ENCODE data around the gene PCDHA8.
"Not testable (repeated sequence)": the region's sequence is repeated elsewhere in the genome, so short reads cannot be mapped to it uniquely, and the experiment has no call there.

Gene PCDHA8

DNA sequence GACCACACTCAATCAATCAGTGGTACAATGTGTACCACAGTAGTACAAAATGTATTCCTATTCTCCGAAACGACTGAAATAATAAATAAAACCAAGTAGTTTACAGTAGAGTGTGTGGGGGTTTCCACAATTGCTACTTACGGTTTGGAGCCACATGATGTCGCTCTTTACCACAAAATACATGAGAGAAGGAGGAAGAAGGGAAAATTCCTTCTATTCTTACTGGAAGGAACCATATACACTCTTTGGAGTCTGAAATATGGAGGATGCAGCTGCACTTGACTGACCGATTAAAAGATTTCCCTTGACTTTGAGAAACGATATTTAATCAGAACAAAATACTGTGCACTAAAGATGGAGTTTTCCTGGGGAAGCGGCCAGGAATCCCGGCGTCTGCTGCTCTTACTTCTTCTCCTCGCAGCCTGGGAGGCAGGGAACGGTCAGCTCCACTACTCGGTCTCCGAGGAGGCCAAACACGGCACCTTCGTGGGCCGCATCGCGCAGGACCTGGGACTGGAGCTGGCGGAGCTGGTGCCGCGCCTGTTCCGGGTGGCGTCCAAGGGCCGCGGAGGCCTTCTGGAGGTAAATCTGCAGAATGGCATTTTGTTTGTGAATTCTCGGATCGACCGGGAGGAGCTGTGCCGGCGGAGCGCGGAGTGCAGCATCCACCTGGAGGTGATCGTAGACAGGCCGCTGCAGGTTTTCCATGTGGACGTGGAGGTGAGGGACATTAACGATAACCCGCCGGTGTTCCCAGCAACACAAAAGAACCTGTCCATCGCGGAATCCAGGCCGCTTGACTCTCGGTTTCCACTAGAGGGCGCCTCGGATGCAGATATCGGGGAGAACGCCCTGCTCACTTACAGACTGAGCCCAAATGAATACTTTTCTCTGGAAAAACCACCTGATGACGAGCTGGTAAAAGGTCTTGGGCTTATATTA is 33.9 kb upstream of the PCDHA8 start, which contains the start of gene PCDHA4:
Gene PCDHA4, plus strand, starts transcription at position 235 of the 942 bp plus-strand sequence.
- no peak within 1 kb of the TSS for H3K9ac ChIP-seq (ENCODE audit: low read length)
- no peaks in the 10 kb centered on the region for H3K9me3 ChIP-seq (ENCODE audit: control insufficient read depth, low read length)

DNA sequence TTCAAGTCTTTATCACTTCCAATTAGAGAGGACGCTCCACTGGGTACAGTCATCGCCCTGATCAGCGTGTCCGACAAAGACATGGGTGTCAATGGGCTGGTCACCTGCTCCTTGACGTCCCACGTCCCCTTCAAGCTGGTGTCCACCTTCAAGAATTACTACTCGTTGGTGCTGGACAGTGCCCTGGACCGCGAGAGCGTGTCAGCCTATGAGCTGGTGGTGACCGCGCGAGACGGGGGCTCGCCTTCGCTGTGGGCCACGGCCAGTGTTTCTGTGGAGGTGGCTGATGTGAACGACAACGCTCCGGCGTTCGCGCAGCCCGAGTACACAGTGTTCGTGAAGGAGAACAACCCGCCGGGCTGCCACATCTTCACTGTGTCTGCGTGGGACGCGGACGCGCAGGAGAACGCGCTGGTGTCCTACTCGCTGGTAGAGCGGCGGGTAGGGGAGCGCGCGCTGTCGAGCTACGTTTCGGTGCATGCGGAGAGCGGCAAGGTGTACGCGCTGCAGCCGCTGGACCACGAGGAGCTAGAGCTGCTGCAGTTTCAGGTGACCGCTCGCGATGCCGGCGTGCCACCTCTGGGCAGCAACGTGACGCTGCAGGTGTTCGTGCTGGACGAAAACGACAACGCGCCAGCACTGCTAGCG is 32.6 kb upstream of the PCDHA8 start:
- H3K4me3 ChIP-seq (ENCODE audit: low read length); H3K4me1 ChIP-seq (ENCODE audit: control insufficient read depth, insufficient read depth, low read length); H3K9me3 ChIP-seq (ENCODE audit: control insufficient read depth, low read length): not testable (repeated sequence)

More for the DNA sequence above, 33.9 kb upstream of the PCDHA8 start, which contains the start of gene PCDHA4:
- Histone ChIP-seq H3K4me1 (ENCODE audit: control insufficient read depth, insufficient read depth, low read length) (no peaks in the 10 kb centered on the region), H3K27me3 (ENCODE audit: control insufficient read depth, insufficient read depth, low read length) (no peaks in the 10 kb centered on the region), H3K4me3 (ENCODE audit: low read length) (no peak within 1 kb of the TSS), H3K36me3 (ENCODE audit: control insufficient read depth, insufficient read depth, low read length) (no peaks in the 10 kb centered on the region)

GRCh38 chr5:140808889-140809291 is 32.1 kb upstream of the PCDHA8 start:
- Histone ChIP-seq H3K9ac (ENCODE audit: low read length) (no peak overlapping the region), H3K9me3 (ENCODE audit: control insufficient read depth, low read length) (no peaks in the 10 kb centered on the region), H3K27me3 (ENCODE audit: control insufficient read depth, insufficient read depth, low read length) (no peaks in the 10 kb centered on the region), H3K4me3 (ENCODE audit: low read length) (no peak overlapping the region), H3K36me3 (ENCODE audit: control insufficient read depth, insufficient read depth, low read length) (no peaks in the 10 kb centered on the region), H3K4me1 (ENCODE audit: control insufficient read depth, insufficient read depth, low read length) (no peaks in the 10 kb centered on the region)

More for the DNA sequence above, 32.6 kb upstream of the PCDHA8 start:
- not testable (repeated sequence) for H3K36me3 ChIP-seq (ENCODE audit: control insufficient read depth, insufficient read depth, low read length); H3K27me3 ChIP-seq (ENCODE audit: control insufficient read depth, insufficient read depth, low read length); H3K9ac ChIP-seq (ENCODE audit: low read length)

DNA sequence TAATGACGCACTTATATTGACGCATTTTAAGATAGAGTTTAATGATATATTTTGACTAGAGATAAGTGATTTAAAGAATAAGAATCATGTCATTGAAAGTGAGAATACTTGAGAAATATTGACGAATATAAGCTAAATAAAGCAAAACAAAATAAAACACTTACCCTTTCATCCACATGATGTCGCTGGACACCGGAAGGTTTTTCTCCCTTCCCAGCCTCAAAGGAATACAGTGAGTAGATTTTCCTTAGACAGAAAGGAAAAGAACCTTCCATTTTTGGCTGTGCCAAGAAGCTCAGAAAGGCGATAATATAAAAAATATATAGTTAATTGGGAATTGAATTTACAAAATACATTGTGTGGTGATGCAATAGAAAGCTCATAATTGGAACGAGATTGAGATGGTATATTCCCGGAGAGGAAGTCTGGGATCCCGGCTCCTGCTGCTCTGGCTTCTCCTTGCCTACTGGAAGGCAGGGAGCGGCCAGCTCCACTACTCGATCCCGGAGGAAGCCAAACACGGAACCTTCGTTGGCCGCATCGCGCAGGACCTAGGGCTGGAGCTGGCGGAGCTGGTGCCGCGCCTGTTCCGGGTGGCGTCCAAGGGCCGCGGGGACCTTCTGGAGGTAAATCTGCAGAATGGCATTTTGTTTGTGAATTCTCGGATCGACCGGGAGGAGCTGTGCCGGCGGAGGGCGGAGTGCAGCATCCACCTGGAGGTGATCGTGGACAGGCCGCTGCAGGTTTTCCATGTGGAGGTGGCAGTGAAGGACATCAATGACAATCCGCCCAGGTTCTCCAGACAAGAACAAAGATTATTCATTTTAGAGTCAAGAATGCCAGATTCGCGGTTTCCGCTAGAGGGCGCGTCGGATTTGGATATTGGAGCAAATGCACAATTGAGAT is 19.4 kb upstream of the PCDHA8 start, which contains the start of gene PCDHA5:
Gene PCDHA5, plus strand, starts transcription at position 239 of the 906 bp plus-strand sequence.
- Histone ChIP-seq H3K9ac (ENCODE audit: low read length) (no peak within 1 kb of the TSS), H3K9me3 (ENCODE audit: control insufficient read depth, low read length) (no peaks in the 10 kb centered on the region), H3K27me3 (ENCODE audit: control insufficient read depth, insufficient read depth, low read length) (no peaks in the 10 kb centered on the region), H3K4me1 (ENCODE audit: control insufficient read depth, insufficient read depth, low read length) (no peaks in the 10 kb centered on the region), H3K36me3 (ENCODE audit: control insufficient read depth, insufficient read depth, low read length) (no peaks in the 10 kb centered on the region), H3K4me3 (ENCODE audit: low read length) (no peak within 1 kb of the TSS)

GRCh38 chr5:140822281-140822629 is 18.7 kb upstream of the PCDHA8 start:
- no peaks in the 10 kb centered on the region for H3K36me3 ChIP-seq (ENCODE audit: control insufficient read depth, insufficient read depth, low read length)
- H3K27me3 ChIP-seq (ENCODE audit: control insufficient read depth, insufficient read depth, low read length) = no peaks in the 10 kb centered on the region
- H3K9ac ChIP-seq (ENCODE audit: low read length) = no peak overlapping the region
- H3K4me3 ChIP-seq (ENCODE audit: low read length) = no peak overlapping the region
- H3K9me3 ChIP-seq (ENCODE audit: control insufficient read depth, low read length) = no peaks in the 10 kb centered on the region
- no peaks in the 10 kb centered on the region for H3K4me1 ChIP-seq (ENCODE audit: control insufficient read depth, insufficient read depth, low read length)

GRCh38 chr5:140822969-140823368 is 18.0 kb upstream of the PCDHA8 start:
- not testable (repeated sequence) for H3K27me3 ChIP-seq (ENCODE audit: control insufficient read depth, insufficient read depth, low read length); H3K36me3 ChIP-seq (ENCODE audit: control insufficient read depth, insufficient read depth, low read length); H3K4me1 ChIP-seq (ENCODE audit: control insufficient read depth, insufficient read depth, low read length); H3K9ac ChIP-seq (ENCODE audit: low read length); H3K9me3 ChIP-seq (ENCODE audit: control insufficient read depth, low read length); H3K4me3 ChIP-seq (ENCODE audit: low read length)

DNA sequence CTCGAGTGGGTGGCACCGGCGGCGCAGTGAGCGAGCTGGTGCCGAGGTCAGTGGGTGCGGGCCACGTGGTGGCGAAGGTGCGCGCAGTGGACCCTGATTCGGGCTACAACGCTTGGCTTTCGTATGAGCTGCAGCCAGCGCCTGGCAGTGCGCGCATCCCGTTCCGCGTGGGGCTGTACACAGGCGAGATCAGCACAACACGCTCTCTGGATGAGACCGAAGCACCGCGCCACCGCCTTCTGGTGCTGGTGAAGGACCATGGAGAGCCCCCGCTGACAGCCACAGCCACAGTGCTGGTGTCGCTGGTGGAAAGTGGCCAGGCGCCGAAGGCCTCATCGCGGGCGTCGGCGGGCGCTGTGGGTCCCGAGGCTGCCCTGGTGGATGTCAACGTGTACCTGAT is 17.5 kb upstream of the PCDHA8 start:
- Histone ChIP-seq H3K9ac (ENCODE audit: low read length) (no peak overlapping the region), H3K4me1 (ENCODE audit: control insufficient read depth, insufficient read depth, low read length) (no peaks in the 10 kb centered on the region), H3K36me3 (ENCODE audit: control insufficient read depth, insufficient read depth, low read length) (no peaks in the 10 kb centered on the region), H3K9me3 (ENCODE audit: control insufficient read depth, low read length) (no peaks in the 10 kb centered on the region), H3K27me3 (ENCODE audit: control insufficient read depth, insufficient read depth, low read length) (no peaks in the 10 kb centered on the region), H3K4me3 (ENCODE audit: low read length) (no peak overlapping the region)

- no peaks in the 10 kb centered on the region for H3K4me1 ChIP-seq (ENCODE audit: control insufficient read depth, insufficient read depth, low read length)
- H3K36me3 ChIP-seq (ENCODE audit: control insufficient read depth, insufficient read depth, low read length) = no peaks in the 10 kb centered on the region
- no peak within 1 kb of the TSS for H3K9ac ChIP-seq (ENCODE audit: low read length)
- H3K9me3 ChIP-seq (ENCODE audit: control insufficient read depth, low read length) = no peaks in the 10 kb centered on the region
- H3K4me3 ChIP-seq (ENCODE audit: low read length) = no peak within 1 kb of the TSS
- H3K27me3 ChIP-seq (ENCODE audit: control insufficient read depth, insufficient read depth, low read length) = no peaks in the 10 kb centered on the region
Observed at GRCh38 chr5:140827704-140828361, 13.2 kb upstream of the PCDHA8 start, which contains the start of gene PCDHA6. Gene PCDHA6 (plus strand): TSS chr5:140827960. CDS start chr5:140828092, 132 bp downstream.

DNA sequence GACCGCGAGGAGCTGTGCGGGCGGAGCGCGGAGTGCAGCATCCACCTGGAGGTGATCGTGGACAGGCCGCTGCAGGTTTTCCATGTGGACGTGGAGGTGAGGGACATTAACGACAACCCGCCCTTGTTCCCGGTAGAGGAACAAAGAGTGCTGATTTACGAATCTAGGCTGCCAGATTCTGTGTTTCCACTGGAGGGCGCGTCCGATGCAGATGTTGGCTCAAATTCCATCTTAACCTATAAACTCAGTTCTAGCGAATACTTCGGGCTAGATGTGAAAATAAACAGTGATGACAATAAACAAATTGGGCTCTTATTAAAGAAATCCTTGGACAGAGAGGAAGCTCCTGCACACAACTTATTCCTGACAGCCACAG is 12.6 kb upstream of the PCDHA8 start:
- H3K36me3 ChIP-seq (ENCODE audit: control insufficient read depth, insufficient read depth, low read length) = no peaks in the 10 kb centered on the region
- no peaks in the 10 kb centered on the region for H3K27me3 ChIP-seq (ENCODE audit: control insufficient read depth, insufficient read depth, low read length)
- H3K4me1 ChIP-seq (ENCODE audit: control insufficient read depth, insufficient read depth, low read length) = no peaks in the 10 kb centered on the region
- H3K9ac ChIP-seq (ENCODE audit: low read length) = no peak overlapping the region
- H3K4me3 ChIP-seq (ENCODE audit: low read length) = no peak overlapping the region
- H3K9me3 ChIP-seq (ENCODE audit: control insufficient read depth, low read length) = no peaks in the 10 kb centered on the region

- not testable (repeated sequence) for H3K9me3 ChIP-seq (ENCODE audit: control insufficient read depth, low read length); H3K36me3 ChIP-seq (ENCODE audit: control insufficient read depth, insufficient read depth, low read length); H3K4me1 ChIP-seq (ENCODE audit: control insufficient read depth, insufficient read depth, low read length); H3K27me3 ChIP-seq (ENCODE audit: control insufficient read depth, insufficient read depth, low read length); H3K4me3 ChIP-seq (ENCODE audit: low read length); H3K9ac ChIP-seq (ENCODE audit: low read length)
Observed at GRCh38 chr5:140829511-140830501, 11.2 kb upstream of the PCDHA8 start.

Measured in mucosa of stomach (tissue), 1 donor.